ENCODE measurements around the gene CELF4. TPM values are rescaled to one million over a fixed set of nuclear protein-coding genes. Genes with fewer than 3 reads are reported as not detected.

Gene CELF4
- total RNA-seq, 3 donors from 2014 or later = 1.0 TPM; not detected in 2

- H3K9me3 ChIP-seq = no peaks in the 10 kb centered on the region
- intact Hi-C loops (cut with DNase I; ENCODE audit: low total_unique reads) = no loop called here
- H3K27ac ChIP-seq = no peak overlapping the region
- no peaks in the 10 kb centered on the region for H3K27me3 ChIP-seq
- TF ChIP-seq POLR2AphosphoS5 (IDR thresholded peaks at IDR 0.05) (no peak), POLR2A (IDR thresholded peaks at IDR 0.05) (no peak)
- TF ChIP-seq, protein P1, sequence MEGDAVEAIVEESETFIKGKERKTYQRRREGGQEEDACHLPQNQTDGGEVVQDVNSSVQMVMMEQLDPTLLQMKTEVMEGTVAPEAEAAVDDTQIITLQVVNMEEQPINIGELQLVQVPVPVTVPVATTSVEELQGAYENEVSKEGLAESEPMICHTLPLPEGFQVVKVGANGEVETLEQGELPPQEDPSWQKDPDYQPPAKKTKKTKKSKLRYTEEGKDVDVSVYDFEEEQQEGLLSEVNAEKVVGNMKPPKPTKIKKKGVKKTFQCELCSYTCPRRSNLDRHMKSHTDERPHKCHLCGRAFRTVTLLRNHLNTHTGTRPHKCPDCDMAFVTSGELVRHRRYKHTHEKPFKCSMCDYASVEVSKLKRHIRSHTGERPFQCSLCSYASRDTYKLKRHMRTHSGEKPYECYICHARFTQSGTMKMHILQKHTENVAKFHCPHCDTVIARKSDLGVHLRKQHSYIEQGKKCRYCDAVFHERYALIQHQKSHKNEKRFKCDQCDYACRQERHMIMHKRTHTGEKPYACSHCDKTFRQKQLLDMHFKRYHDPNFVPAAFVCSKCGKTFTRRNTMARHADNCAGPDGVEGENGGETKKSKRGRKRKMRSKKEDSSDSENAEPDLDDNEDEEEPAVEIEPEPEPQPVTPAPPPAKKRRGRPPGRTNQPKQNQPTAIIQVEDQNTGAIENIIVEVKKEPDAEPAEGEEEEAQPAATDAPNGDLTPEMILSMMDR (IDR thresholded peaks at IDR 0.05) = no peak
- no peaks in the 10 kb centered on the region for H3K36me3 ChIP-seq
- no peak for DNase-seq (ENCODE audit: low spot score in 2 of 2)
- peaks cover 0 to 2% of the 10 kb centered on the region in 2 donors for H3K4me1 ChIP-seq
- H3K4me3 ChIP-seq = no peak overlapping the region
Observed at GRCh38 chr18:37456395-37456794, 109.2 kb downstream of the CELF4 start.

GRCh38 chr18:37453752-37454151 lies 111.8 kb downstream of the CELF4 start:
- Histone ChIP-seq H3K36me3 (no peaks in the 10 kb centered on the region), H3K27ac (peak overlapping the region; percentile 52 to 75), H3K4me3 (no peak overlapping the region), H3K9me3 (no peaks in the 10 kb centered on the region), H3K4me1 (peaks cover 0 to 2% of the 10 kb centered on the region in 2 donors), H3K27me3 (peaks cover 0 to 3% of the 10 kb centered on the region in 2 donors)
- intact Hi-C loops (cut with DNase I; ENCODE audit: low total_unique reads) = no loop called here
- DNase-seq (ENCODE audit: low spot score in 2 of 2) = no peak
- TF ChIP-seq, protein P1 (IDR thresholded peaks at IDR 0.05) = no peak
- TF ChIP-seq POLR2A (IDR thresholded peaks at IDR 0.05) = no peak
- TF ChIP-seq POLR2AphosphoS5 (IDR thresholded peaks at IDR 0.05) = no peak

- peak overlapping the region in 1 of 3 donors; percentile 19 for H3K4me3 ChIP-seq
- no peaks in the 10 kb centered on the region for H3K9me3 ChIP-seq
- H3K36me3 ChIP-seq = no peaks in the 10 kb centered on the region
- H3K4me1 ChIP-seq = peaks cover 0 to 2% of the 10 kb centered on the region in 2 donors
- peaks cover 0 to 3% of the 10 kb centered on the region in 2 donors for H3K27me3 ChIP-seq
- intact Hi-C loops (cut with DNase I; ENCODE audit: low total_unique reads) = no loop called here
- TF ChIP-seq, protein P1 (IDR thresholded peaks at IDR 0.05) = no peak
- TF ChIP-seq POLR2AphosphoS5 (IDR thresholded peaks at IDR 0.05) = peak in 1 of 3 donors; percentile 25
- peak overlapping the region; percentile 52 to 83 for H3K27ac ChIP-seq
- DNase-seq (ENCODE audit: low spot score in 2 of 2) = peak in 1 of 2 donors; percentile 68
Observed at GRCh38 chr18:37452682-37453385, 112.8 kb downstream of the CELF4 start.

DNA sequence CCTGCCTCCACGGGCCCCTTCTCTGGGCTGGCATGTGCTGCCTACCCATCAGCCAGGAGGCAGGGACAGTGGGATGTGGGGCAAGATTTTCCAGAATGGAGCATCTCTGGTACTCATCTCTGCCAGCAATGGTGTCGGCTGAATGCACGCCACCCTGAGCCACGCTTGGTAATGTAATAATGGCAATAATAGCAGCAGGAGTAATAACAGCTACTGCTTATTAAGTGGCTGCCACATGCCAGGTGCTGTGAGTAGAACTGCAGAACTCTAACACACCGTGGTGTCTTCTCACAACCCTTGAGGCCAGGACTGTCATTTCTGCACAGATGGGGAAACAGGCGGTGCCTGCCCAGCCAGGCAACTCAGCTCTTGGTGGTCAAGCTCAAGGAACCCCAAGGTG lies 113.6 kb downstream of the CELF4 start:
- H3K36me3 ChIP-seq = no peaks in the 10 kb centered on the region
- DNase-seq (ENCODE audit: low spot score in 2 of 2) = no peak
- H3K27ac ChIP-seq = peak overlapping the region; percentile 49 to 83

More for the DNA sequence above, 113.6 kb downstream of the CELF4 start:
- TF ChIP-seq, protein P1 (IDR thresholded peaks at IDR 0.05) = no peak
- TF ChIP-seq POLR2AphosphoS5 (IDR thresholded peaks at IDR 0.05) = no peak
- no peak for TF ChIP-seq POLR2A (IDR thresholded peaks at IDR 0.05)
- no peaks in the 10 kb centered on the region for H3K9me3 ChIP-seq
- H3K27me3 ChIP-seq = peaks cover 0 to 3% of the 10 kb centered on the region in 2 donors
- intact Hi-C loops (cut with DNase I; ENCODE audit: low total_unique reads) = no loop called here
- no peak overlapping the region for H3K4me3 ChIP-seq
- peaks cover 0 to 2% of the 10 kb centered on the region in 2 donors for H3K4me1 ChIP-seq

Data from breast epithelium (tissue), 4 donors.